ENCODE results near the gene MALL. TPM values are rescaled to one million over a fixed set of nuclear protein-coding genes. Genes with fewer than 3 reads are reported as not detected.

MALL gene
- total and polyA plus RNA-seq, 10 of the 15 experiments (the other 5 are each of a cell fraction or from before 2014, with no cell fraction given): 0.26 TPM; not detected in 9

DNA sequence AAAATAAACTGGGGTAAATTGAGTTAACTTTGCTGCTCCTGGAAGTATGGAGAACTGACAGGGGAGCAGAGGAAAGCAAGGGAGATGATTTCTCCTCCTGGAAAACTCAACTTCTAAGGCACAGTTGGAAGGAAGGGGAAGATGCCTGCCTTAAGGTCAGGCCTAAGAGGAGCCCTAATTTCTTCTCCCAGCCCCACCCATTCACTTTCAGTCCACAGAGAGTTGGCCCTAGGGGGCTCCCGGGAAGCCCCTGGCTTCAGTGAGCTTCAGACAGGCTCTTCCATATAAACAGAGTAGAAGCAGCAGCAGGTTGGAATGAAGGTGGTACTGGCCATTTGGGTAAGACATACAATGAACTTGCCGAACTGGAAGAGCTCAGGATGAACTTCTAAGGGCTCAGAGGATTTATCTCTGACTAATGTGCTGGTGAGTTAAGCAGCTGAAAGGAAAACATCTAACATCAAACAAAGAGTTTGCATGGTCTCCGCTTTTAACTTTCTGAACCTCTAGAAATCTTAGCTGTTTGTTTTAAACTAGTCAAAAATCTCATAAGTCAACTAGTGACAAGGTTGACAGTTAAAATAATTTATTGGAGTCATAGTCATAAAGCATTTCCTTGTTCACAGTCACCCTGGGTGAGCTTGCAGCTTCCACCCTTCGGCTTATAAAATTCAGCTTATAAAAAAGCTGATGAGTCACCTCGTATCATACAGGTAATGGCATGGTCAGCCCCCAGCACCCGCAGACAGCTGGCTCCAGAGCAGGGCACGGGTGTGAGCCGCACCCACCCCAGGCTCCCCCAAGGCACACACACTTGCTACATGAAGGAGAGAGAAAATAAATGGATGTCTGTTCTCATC lies 9.8 kb downstream of the MALL start:
- POLR2A ChIA-PET: no interaction called here
- Histone ChIP-seq H3K27me3 (replicated peaks in 1 of 2; ENCODE audit: control insufficient read depth in 2 of 2, insufficient read depth in 2 of 2, low read length in 1 of 2) (peaks cover 2 to 6% of the 10 kb centered on the region in 2 experiments; a peak in 3 of 4 replicates), H3K4me3 (no peak overlapping the region), H3K4me2 (ENCODE audit: control insufficient read depth, insufficient read depth) (no peak overlapping the region), H3K9me3 (replicated peaks; ENCODE audit: control insufficient read depth, insufficient read depth, low read length) (no peaks in the 10 kb centered on the region), H4K20me1 (ENCODE audit: control insufficient read depth, insufficient read depth) (no peaks in the 10 kb centered on the region), H2AFZ (ENCODE audit: control insufficient read depth, low read depth, low read length) (no peak overlapping the region), H3K79me2 (ENCODE audit: control insufficient read depth, insufficient read depth, low read length) (no peaks in the 10 kb centered on the region), H3K36me3 (ENCODE audit: control insufficient read depth in 2 of 2, insufficient read depth in 2 of 2, low read length in 1 of 2) (no peaks in the 10 kb centered on the region), H3K9ac (ENCODE audit: control insufficient read depth, insufficient read depth, low read length) (no peak overlapping the region), H3K27ac (ENCODE audit: control insufficient read depth, insufficient read depth) (no peak overlapping the region), H3K4me1 (ENCODE audit: control insufficient read depth, insufficient read depth, low read length) (no peaks in the 10 kb centered on the region)
- SMC1A ChIA-PET (ENCODE audit: uncharacterized antibody, unreplicated experiment): no interaction called here
- TF ChIP-seq, protein P1, sequence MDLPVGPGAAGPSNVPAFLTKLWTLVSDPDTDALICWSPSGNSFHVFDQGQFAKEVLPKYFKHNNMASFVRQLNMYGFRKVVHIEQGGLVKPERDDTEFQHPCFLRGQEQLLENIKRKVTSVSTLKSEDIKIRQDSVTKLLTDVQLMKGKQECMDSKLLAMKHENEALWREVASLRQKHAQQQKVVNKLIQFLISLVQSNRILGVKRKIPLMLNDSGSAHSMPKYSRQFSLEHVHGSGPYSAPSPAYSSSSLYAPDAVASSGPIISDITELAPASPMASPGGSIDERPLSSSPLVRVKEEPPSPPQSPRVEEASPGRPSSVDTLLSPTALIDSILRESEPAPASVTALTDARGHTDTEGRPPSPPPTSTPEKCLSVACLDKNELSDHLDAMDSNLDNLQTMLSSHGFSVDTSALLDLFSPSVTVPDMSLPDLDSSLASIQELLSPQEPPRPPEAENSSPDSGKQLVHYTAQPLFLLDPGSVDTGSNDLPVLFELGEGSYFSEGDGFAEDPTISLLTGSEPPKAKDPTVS (IDR thresholded peaks at IDR 0.05; ENCODE audit: low read depth, low read length): no peak
- no peak for TF ChIP-seq ESRRA (IDR thresholded peaks at IDR 0.05; ENCODE audit: low read length)
- TF ChIP-seq NR2C2 (IDR thresholded peaks at IDR 0.05; ENCODE audit: borderline replicate concordance, control insufficient read depth, insufficient read length, low read depth): no peak
- TF ChIP-seq HCFC1 (IDR thresholded peaks at IDR 0.05; ENCODE audit: low read length): no peak
- TF ChIP-seq MXI1 (IDR thresholded peaks at IDR 0.05; ENCODE audit: low read depth, low read length): no peak
- no peak for TF ChIP-seq JUNB (IDR thresholded peaks at IDR 0.05)
- TF ChIP-seq ZNF622 (IDR thresholded peaks at IDR 0.05): no peak
- TF ChIP-seq, protein P2, sequence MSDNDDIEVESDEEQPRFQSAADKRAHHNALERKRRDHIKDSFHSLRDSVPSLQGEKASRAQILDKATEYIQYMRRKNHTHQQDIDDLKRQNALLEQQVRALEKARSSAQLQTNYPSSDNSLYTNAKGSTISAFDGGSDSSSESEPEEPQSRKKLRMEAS (IDR thresholded peaks at IDR 0.05; ENCODE audit: low read depth, low read length): no peak
- no peak for TF ChIP-seq CREB1 (IDR thresholded peaks at IDR 0.05; ENCODE audit: low read depth)
- no peak for TF ChIP-seq SUPT20H (IDR thresholded peaks at IDR 0.05; ENCODE audit: borderline replicate concordance, control insufficient read depth, low read depth, low read length)
- no peak for TF ChIP-seq MYB (IDR thresholded peaks at IDR 0.05; ENCODE audit: borderline replicate concordance, low read depth, low read length)
- TF ChIP-seq, protein P3, sequence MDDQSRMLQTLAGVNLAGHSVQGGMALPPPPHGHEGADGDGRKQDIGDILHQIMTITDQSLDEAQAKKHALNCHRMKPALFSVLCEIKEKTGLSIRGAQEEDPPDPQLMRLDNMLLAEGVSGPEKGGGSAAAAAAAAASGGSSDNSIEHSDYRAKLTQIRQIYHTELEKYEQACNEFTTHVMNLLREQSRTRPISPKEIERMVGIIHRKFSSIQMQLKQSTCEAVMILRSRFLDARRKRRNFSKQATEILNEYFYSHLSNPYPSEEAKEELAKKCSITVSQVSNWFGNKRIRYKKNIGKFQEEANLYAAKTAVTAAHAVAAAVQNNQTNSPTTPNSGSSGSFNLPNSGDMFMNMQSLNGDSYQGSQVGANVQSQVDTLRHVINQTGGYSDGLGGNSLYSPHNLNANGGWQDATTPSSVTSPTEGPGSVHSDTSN (IDR thresholded peaks at IDR 0.05; ENCODE audit: insufficient replicate concordance, low read depth, low read length): no peak
- no peak for TF ChIP-seq RBBP5 (conservative IDR thresholded peaks at IDR 0.05)
- TF ChIP-seq IKZF2 (IDR thresholded peaks at IDR 0.05): no peak
- TF ChIP-seq, protein P4, sequence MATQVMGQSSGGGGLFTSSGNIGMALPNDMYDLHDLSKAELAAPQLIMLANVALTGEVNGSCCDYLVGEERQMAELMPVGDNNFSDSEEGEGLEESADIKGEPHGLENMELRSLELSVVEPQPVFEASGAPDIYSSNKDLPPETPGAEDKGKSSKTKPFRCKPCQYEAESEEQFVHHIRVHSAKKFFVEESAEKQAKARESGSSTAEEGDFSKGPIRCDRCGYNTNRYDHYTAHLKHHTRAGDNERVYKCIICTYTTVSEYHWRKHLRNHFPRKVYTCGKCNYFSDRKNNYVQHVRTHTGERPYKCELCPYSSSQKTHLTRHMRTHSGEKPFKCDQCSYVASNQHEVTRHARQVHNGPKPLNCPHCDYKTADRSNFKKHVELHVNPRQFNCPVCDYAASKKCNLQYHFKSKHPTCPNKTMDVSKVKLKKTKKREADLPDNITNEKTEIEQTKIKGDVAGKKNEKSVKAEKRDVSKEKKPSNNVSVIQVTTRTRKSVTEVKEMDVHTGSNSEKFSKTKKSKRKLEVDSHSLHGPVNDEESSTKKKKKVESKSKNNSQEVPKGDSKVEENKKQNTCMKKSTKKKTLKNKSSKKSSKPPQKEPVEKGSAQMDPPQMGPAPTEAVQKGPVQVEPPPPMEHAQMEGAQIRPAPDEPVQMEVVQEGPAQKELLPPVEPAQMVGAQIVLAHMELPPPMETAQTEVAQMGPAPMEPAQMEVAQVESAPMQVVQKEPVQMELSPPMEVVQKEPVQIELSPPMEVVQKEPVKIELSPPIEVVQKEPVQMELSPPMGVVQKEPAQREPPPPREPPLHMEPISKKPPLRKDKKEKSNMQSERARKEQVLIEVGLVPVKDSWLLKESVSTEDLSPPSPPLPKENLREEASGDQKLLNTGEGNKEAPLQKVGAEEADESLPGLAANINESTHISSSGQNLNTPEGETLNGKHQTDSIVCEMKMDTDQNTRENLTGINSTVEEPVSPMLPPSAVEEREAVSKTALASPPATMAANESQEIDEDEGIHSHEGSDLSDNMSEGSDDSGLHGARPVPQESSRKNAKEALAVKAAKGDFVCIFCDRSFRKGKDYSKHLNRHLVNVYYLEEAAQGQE (IDR thresholded peaks at IDR 0.05; ENCODE audit: low read depth, low read length): no peak
- TF ChIP-seq RELA (IDR thresholded peaks at IDR 0.05; ENCODE audit: borderline replicate concordance, partially characterized antibody): no peak
- no peak for TF ChIP-seq RB1 (IDR thresholded peaks at IDR 0.05; ENCODE audit: borderline replicate concordance)
- no peak for TF ChIP-seq NRF1 (conservative IDR thresholded peaks at IDR 0.05; ENCODE audit: low read depth, low read length)
- DNase-seq (ENCODE audit: low read depth, low spot score) (no peak), FAIRE-seq (no peak), ATAC-seq (no peak)
- WGBS (ENCODE audit: insufficient coverage, insufficient replicate concordance, low lambda C conversion rate, missing lambda C conversion rate): 8% methylated on average over 8 of the region's 8 CpGs
- intact Hi-C loops (cut with micrococcal nuclease; ENCODE audit: unreplicated experiment) (no loop called here), in situ Hi-C loops (cut with MboI) (no loop called here)
- RAD21 ChIA-PET (ENCODE audit: unreplicated experiment): no interaction called here
- BruUV-seq (replicated peaks): no TSS peak
- CTCF ChIA-PET: interaction anchor here (1.0 kb wide), 1 partner anchor 14 kb away, joined by 3 read pairs; no protein-coding TSS in a partner anchor
